Measurements from ENCODE around the gene ABHD8. TPM values are rescaled to one million over a fixed set of nuclear protein-coding genes. Genes with fewer than 3 reads are reported as not detected.

Gene ABHD8
- 10 to 100 TPM; 27.1 to 49.1 TPM for total RNA-seq
- polyA plus RNA-seq (ENCODE audit: insufficient read depth, low read depth, low replicate concordance), result 70.7 TPM
- long read RNA-seq, donor 1, transcript ABHD8-201 (5 exons, 2,090 nt), result major isoform, 10 of 113 reads
- long read RNA-seq, donor 1, partial matches to known transcripts, result 98 of 113 reads
- long read RNA-seq, donor 1, other reads (novel, unspliced or antisense), result 5 of 113 reads
- long read RNA-seq, donor 2, partial matches to known transcripts, result 46 of 49 reads
- long read RNA-seq, donor 2, other reads (novel, unspliced or antisense), result 0 of 49 reads

DNA sequence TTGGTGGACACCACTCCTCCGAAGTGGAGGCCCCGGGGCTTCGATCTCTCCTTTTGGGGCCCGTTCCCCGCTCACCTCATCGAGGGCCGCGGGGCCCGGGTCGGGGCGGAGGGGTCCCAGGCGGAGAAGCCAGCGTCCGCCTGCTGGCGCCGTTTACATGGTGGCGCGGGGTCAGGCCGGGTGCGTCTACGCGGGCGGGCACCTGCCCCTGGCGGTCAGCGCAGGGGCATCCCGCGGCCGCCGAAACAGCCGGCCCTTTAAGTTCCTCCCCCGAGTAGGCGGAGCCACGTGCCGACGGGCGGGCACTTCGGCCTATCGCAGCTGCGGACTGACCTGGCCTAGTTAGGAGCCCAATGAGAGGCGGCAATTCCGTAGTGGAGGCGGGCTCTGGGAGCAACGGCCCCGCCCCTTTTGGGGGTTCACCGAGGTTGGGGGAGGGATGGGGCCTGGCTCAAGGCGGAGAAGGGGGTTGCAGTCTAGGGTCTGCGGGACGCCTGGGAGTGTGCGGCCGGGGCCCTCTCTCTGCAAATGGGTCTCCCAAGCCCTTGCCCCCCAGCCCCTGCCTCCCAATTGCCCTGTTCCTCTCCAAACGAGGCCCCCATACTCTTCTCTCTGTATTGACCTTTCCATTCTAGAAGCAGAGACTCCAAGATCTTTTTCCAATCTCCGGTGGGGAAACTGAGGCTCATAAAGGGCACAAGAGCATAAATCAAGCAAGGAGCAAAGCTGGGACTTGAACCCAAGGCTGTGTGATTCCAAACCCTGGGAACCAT, at the start of gene ABHD8:
TSS of gene ABHD8 (minus strand) at position 259 of the 773 bp plus-strand sequence. CDS start 1,809 bp downstream, outside the sequence.
- no peaks in the 10 kb centered on the region for H3K27me3 ChIP-seq
- intact Hi-C loops (cut with DNase I; ENCODE audit: low total_unique reads), result no loop called here
- no peaks in the 10 kb centered on the region for H3K36me3 ChIP-seq (ENCODE audit: low read depth, missing control alignments)
- H3K4me1 ChIP-seq, result peaks cover 36% of the 10 kb centered on the region
- TF ChIP-seq, protein P1, sequence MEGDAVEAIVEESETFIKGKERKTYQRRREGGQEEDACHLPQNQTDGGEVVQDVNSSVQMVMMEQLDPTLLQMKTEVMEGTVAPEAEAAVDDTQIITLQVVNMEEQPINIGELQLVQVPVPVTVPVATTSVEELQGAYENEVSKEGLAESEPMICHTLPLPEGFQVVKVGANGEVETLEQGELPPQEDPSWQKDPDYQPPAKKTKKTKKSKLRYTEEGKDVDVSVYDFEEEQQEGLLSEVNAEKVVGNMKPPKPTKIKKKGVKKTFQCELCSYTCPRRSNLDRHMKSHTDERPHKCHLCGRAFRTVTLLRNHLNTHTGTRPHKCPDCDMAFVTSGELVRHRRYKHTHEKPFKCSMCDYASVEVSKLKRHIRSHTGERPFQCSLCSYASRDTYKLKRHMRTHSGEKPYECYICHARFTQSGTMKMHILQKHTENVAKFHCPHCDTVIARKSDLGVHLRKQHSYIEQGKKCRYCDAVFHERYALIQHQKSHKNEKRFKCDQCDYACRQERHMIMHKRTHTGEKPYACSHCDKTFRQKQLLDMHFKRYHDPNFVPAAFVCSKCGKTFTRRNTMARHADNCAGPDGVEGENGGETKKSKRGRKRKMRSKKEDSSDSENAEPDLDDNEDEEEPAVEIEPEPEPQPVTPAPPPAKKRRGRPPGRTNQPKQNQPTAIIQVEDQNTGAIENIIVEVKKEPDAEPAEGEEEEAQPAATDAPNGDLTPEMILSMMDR (IDR thresholded peaks at IDR 0.05), result peak; percentile 71 to 78 (median 75)
- TF ChIP-seq POLR2A (IDR thresholded peaks at IDR 0.05), result no peak
- no peaks in the 10 kb centered on the region for H3K9me3 ChIP-seq
- H3K4me3 ChIP-seq, result peak within 1 kb of the TSS; percentile 69 to 83
- 2 to 5% methylated on average over 20 to 41 of the region's 52 CpGs for WGBS, 2 donors
- H3K27ac ChIP-seq, result peak within 1 kb of the TSS; percentile 55 to 76
- DNase-seq, result peak; percentile 97

DNA sequence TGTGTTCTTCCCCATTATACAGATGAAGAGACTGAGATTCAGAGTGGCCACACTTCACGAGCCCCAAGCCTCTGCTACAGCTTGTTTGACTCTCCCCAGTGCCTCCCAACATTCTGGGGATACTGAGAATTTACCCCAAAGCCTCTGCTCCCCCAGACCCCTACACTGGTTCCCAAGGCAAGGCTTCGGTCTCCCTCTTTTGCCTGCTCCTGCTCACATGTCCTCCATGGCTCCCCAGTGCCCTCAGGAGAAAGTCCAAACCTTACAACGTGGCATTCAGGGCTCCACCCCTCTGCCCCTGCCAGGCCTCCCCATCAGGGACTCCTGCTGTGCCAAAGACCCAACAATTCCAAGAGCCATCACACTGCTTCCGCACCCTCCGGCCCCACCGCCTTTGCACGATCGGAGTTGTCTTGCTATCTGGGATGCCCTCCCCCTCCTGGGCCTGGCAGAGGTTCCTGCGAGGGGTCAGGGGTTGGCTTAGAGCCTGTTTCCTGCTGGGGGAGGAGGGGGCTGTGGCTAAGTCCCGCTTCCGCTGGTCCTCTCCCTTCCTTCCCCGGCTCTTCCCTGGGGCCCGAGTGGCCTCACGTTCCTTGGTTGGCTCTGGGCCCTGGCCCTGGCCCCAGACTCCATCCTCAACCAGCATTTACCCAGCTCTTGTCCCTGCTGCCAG, 49.5 kb upstream of the ABHD8 start:
- Histone ChIP-seq H3K4me1 (peaks cover 2% of the 10 kb centered on the region), H3K9me3 (no peaks in the 10 kb centered on the region), H3K4me3 (no peak overlapping the region), H3K27ac (no peak overlapping the region), H3K27me3 (no peaks in the 10 kb centered on the region), H3K36me3 (ENCODE audit: low read depth, missing control alignments) (no peaks in the 10 kb centered on the region)
- TF ChIP-seq POLR2A (IDR thresholded peaks at IDR 0.05), result no peak
- TF ChIP-seq, protein P1 (IDR thresholded peaks at IDR 0.05), result no peak
- 42 to 56% methylated on average over 6 to 14 of the region's 14 CpGs for WGBS, 2 donors
- intact Hi-C loops (cut with DNase I; ENCODE audit: low total_unique reads), result no loop called here
- DNase-seq, result no peak

GRCh38 chr19:17351815-17352435, 48.7 kb upstream of the ABHD8 start:
- H3K36me3 ChIP-seq (ENCODE audit: low read depth, missing control alignments), result no peaks in the 10 kb centered on the region
- H3K4me3 ChIP-seq, result peak overlapping the region in 1 of 2 donors; percentile 23
- H3K4me1 ChIP-seq, result peaks cover 10% of the 10 kb centered on the region
- intact Hi-C loops (cut with DNase I; ENCODE audit: low total_unique reads), result no loop called here
- DNase-seq, result no peak
- H3K9me3 ChIP-seq, result no peaks in the 10 kb centered on the region
- no peaks in the 10 kb centered on the region for H3K27me3 ChIP-seq
- WGBS, 2 donors, result 74 to 78% methylated on average over 31 to 45 of the region's 45 CpGs
- TF ChIP-seq, protein P1 (IDR thresholded peaks at IDR 0.05), result no peak
- TF ChIP-seq POLR2A (IDR thresholded peaks at IDR 0.05), result no peak
- no peak overlapping the region for H3K27ac ChIP-seq

- peaks cover 12% of the 10 kb centered on the region for H3K4me1 ChIP-seq
- no peaks in the 10 kb centered on the region for H3K36me3 ChIP-seq (ENCODE audit: low read depth, missing control alignments)
- intact Hi-C loops (cut with DNase I; ENCODE audit: low total_unique reads), result loop anchor here (5.0 kb wide), 1 partner anchor 39 kb away; no protein-coding TSS in a partner anchor
- no peaks in the 10 kb centered on the region for H3K27me3 ChIP-seq
- DNase-seq, result no peak
- peak overlapping the region; percentile 31 to 45 for H3K27ac ChIP-seq
- no peak for TF ChIP-seq POLR2A (IDR thresholded peaks at IDR 0.05)
- TF ChIP-seq, protein P1 (IDR thresholded peaks at IDR 0.05), result no peak
- H3K9me3 ChIP-seq, result no peaks in the 10 kb centered on the region
- WGBS, 2 donors, result 16 to 30% methylated on average over 11 to 12 of the region's 12 CpGs
- H3K4me3 ChIP-seq, result no peak overlapping the region
These were observed 45.5 kb upstream of the ABHD8 start for GRCh38 chr19:17348700-17349099.

All from testis (tissue), 5 donors.